NCI-H2196 (cell line): ENCODE data around the gene HCCS.

Experiments used
- DNase-seq: peaks from one replicate; lab custom pipeline; 2025; ENCODE audit not compliant: unreplicated experiment; lab: John Stamatoyannopoulos, UW

The HCCS gene

GRCh38 chrX:11111037-11111851 is at the start of gene HCCS:
Gene HCCS (plus strand): TSS chrX:11111332. CDS start chrX:11112061, 729 bp downstream.
- DNase-seq: peak; percentile 65

GRCh38 chrX:11064276-11064675 is 46.9 kb upstream of the HCCS start:
- DNase-seq: no peak

- DNase-seq: peak; percentile 8
Observed at GRCh38 chrX:11064851-11065600, 46.1 kb upstream of the HCCS start.

GRCh38 chrX:11066812-11067211 is 44.3 kb upstream of the HCCS start:
- no peak for DNase-seq

GRCh38 chrX:11073381-11073780 is 37.8 kb upstream of the HCCS start:
- no peak for DNase-seq

GRCh38 chrX:11080741-11081305 is 30.3 kb upstream of the HCCS start:
- DNase-seq: no peak

- DNase-seq: no peak
Observed at GRCh38 chrX:11081511-11081910, 29.6 kb upstream of the HCCS start.

GRCh38 chrX:11085305-11085704 is 25.8 kb upstream of the HCCS start:
- no peak for DNase-seq

- no peak for DNase-seq
Observed at GRCh38 chrX:11089802-11090201, 21.3 kb upstream of the HCCS start.

GRCh38 chrX:11097933-11098332 is 13.2 kb upstream of the HCCS start:
- DNase-seq: peak; percentile 16

- DNase-seq: no peak
Observed at GRCh38 chrX:11099465-11099864, 11.7 kb upstream of the HCCS start.

GRCh38 chrX:11100281-11101035 is 10.7 kb upstream of the HCCS start:
- DNase-seq: peak; percentile 39

GRCh38 chrX:11103006-11103405 is 8.1 kb upstream of the HCCS start:
- DNase-seq: no peak

- no peak for DNase-seq
Observed at GRCh38 chrX:11103751-11104150, 7.4 kb upstream of the HCCS start.

- DNase-seq: no peak
Observed at GRCh38 chrX:11105080-11105479, 6.1 kb upstream of the HCCS start.

GRCh38 chrX:11108253-11108941 is 2.7 kb upstream of the HCCS start:
- no peak for DNase-seq

GRCh38 chrX:11109968-11110367 is 1.2 kb upstream of the HCCS start:
- no peak for DNase-seq

GRCh38 chrX:11111947-11112346 is 815 bp downstream of the HCCS start:
- no peak for DNase-seq

GRCh38 chrX:11113731-11114130 is 2.6 kb downstream of the HCCS start:
- DNase-seq: no peak

- no peak for DNase-seq
Observed at GRCh38 chrX:11117745-11118144, 6.6 kb downstream of the HCCS start.
